K562 (cell line): ENCODE data around the gene B4GALT5. TPM values are rescaled to one million over a fixed set of nuclear protein-coding genes. Genes with fewer than 3 reads are reported as not detected.

ENCODE experiments used
- ATAC-seq: fragments of 200-7000 bp; cut with Tn5 transposase; 3 replicates; pipeline ENCODE4 v1.9.1; 2020; ENCODE audit warnings: moderate library complexity
- BruUV-seq: library from RNA; stranded (reverse); fragments of 400-500 nt; replicated peaks from 2 replicates; lab custom pipeline; 2021; lab: Mats Ljungman, UMichigan
- CTCF ChIA-PET: fragments of 300-600 bp; formaldehyde crosslinking; extraction: SDS; loops from one replicate; lab custom pipeline; 2021; ENCODE audit warnings: low intra/inter-chr PET ratio; lab: Yijun Ruan, JAX
- POLR2A ChIA-PET: fragments of 300-600, 350-650 bp; sonication (Branson Sonifier 250); formaldehyde crosslinking; extraction: SDS; loops from one replicate; lab custom pipeline; 2021; ENCODE audit warnings: antibody characterized with exemption, inconsistent platforms; lab: Yijun Ruan, JAX
- DNase-seq, 4 experiments: peaks; one replicate each; pipeline versions ENCODE4 v3.0.0 to v3.0.0-alpha.2; 2011 to 2018; ENCODE audit warnings: low spot score in 3 of 4, mixed read lengths in 3 of 4; ENCODE audit errors: extremely low read depth in 1 of 4
- FAIRE-seq: peaks from 2 replicates; lab custom pipeline; 2011; peaks lifted over from hg19 to GRCh38; lab: Jason Lieb, UNC
- H2AFZ ChIP-seq: 2 replicates; pipeline ENCODE4 v1.6.0; 2011; ENCODE audit warnings: low read depth, low read length, control low read depth, inconsistent platforms
- H3K27ac ChIP-seq: fragments of 200-600 bp; 3 replicates; pipeline ENCODE4 v1.8.0; 2011; ENCODE audit warnings: low read depth, mild to moderate bottlenecking, control low read depth, inconsistent platforms, low read length, moderate library complexity, mixed read lengths; ENCODE audit errors: extremely low read depth
- H3K27me3 ChIP-seq, 2 experiments: fragments of 300-600 bp in 1 of 2; 2 replicates in 1 of 2; 3 replicates in 1 of 2; pipeline versions ENCODE4 v1.6.0 to v1.8.0; 2011; ENCODE audit warnings: inconsistent platforms in 2 of 2, low read length in 2 of 2, mild to moderate bottlenecking in 1 of 2, mixed read lengths in 1 of 2, moderate library complexity in 1 of 2; ENCODE audit not compliant: control insufficient read depth in 2 of 2, insufficient read depth in 2 of 2
- H3K36me3 ChIP-seq: fragments of 300-600 bp; 3 replicates; pipeline ENCODE4 v1.8.0; 2011; ENCODE audit warnings: mild to moderate bottlenecking, low read length, inconsistent platforms; ENCODE audit not compliant: control insufficient read depth, insufficient read depth
- H3K4me1 ChIP-seq, 2 experiments: fragments of 200-600 bp in 1 of 2; replicated peaks in 1 of 2; 2 replicates in 1 of 2; 3 replicates in 1 of 2; pipeline versions ENCODE4 v1.5.1 to v1.8.0; 2011; ENCODE audit warnings: inconsistent platforms in 2 of 2, low read length in 2 of 2, mild to moderate bottlenecking in 1 of 2, mixed read lengths in 1 of 2, moderate library complexity in 1 of 2; ENCODE audit not compliant: control insufficient read depth in 2 of 2, insufficient read depth in 2 of 2
- H3K4me2 ChIP-seq: 2 replicates; pipeline ENCODE4 v1.6.1; 2011; ENCODE audit warnings: low read length, control low read depth, inconsistent platforms, mixed read lengths; ENCODE audit not compliant: insufficient read depth
- H3K4me3 ChIP-seq: fragments of 200-600 bp; sonication (generic), shearing (Covaris generic); 2 replicates; pipeline ENCODE4 v1.5.1; 2016; ENCODE audit warnings: control low read depth, inconsistent platforms
- H3K79me2 ChIP-seq: fragments of 200-600 bp; 3 replicates; pipeline ENCODE4 v1.8.0; 2011; ENCODE audit warnings: low read length, inconsistent platforms; ENCODE audit not compliant: control insufficient read depth, insufficient read depth
- H3K9ac ChIP-seq, 2 experiments: 2 replicates each; pipeline versions ENCODE4 v1.6.0 to v1.6.1; 2011; ENCODE audit warnings: low read depth in 2 of 2, low read length in 2 of 2, control low read depth in 1 of 2, inconsistent platforms in 1 of 2, mild to moderate bottlenecking in 1 of 2, mixed read lengths in 1 of 2; ENCODE audit not compliant: insufficient read depth in 1 of 2
- H3K9me1 ChIP-seq: one replicate; pipeline ENCODE4 v1.6.0; 2011; ENCODE audit warnings: inconsistent platforms, mild to moderate bottlenecking, low read length, moderate library complexity; ENCODE audit not compliant: control insufficient read depth, insufficient read depth
- H3K9me3 ChIP-seq: replicated peaks from 2 replicates; pipeline ENCODE4 v1.5.1; 2011; ENCODE audit warnings: low read depth, low read length, inconsistent platforms; ENCODE audit not compliant: control insufficient read depth, insufficient read depth
- H4K20me1 ChIP-seq: replicated peaks from 2 replicates; pipeline ENCODE4 v1.6.1; 2011; ENCODE audit warnings: low read length, inconsistent platforms, mixed read lengths; ENCODE audit not compliant: control insufficient read depth, insufficient read depth
- MECOM ChIP-seq: fragments of 250-450 bp; sonication (Bioruptor Pico); IDR thresholded peaks from 2 replicates; pipeline ENCODE4 v1.8.0; 2022; ENCODE audit warnings: inconsistent platforms
- NFRKB ChIP-seq: fragments of 450-650 bp; IDR thresholded peaks from 2 replicates; pipeline ENCODE4 v1.6.1; 2016; ENCODE audit warnings: low read depth
- SRSF7 ChIP-seq: fragments of 200-400 bp; formaldehyde crosslinking; optimal IDR thresholded peaks from 2 replicates; pipeline ENCODE3; 2017; ENCODE audit warnings: mild to moderate bottlenecking, low read depth, low read length
- YY1 ChIP-seq, 3 experiments: IDR thresholded peaks; 2 replicates each; pipeline ENCODE4 v1.6.1; 2011; ENCODE audit warnings: low read length in 2 of 3, mild to moderate bottlenecking in 2 of 3, moderate library complexity in 2 of 3, borderline replicate concordance in 1 of 3, control low read depth in 1 of 3, low read depth in 1 of 3; ENCODE audit not compliant: insufficient read depth in 3 of 3, insufficient replicate concordance in 2 of 3, control insufficient read depth in 1 of 3, insufficient read length in 1 of 3; ENCODE audit errors: extremely low read depth in 1 of 3
- ZNF79 ChIP-seq: fragments of 250-450 bp; sonication (Bioruptor Pico); IDR thresholded peaks from 2 replicates; pipeline ENCODE4 v1.4.0; 2020; ENCODE audit warnings: low read depth, mild to moderate bottlenecking, moderate library complexity
- WGBS: fragments of 100-300 bp; shearing (Covaris generic); methylation state at CpG from one replicate; pipeline ENCODE4 v1.1.6; 2016; ENCODE audit warnings: low coverage, mixed read lengths; ENCODE audit not compliant: insufficient coverage; ENCODE audit errors: missing lambda C conversion rate; 5-methylcytosine and 5-hydroxymethylcytosine counted together
- in situ Hi-C: fragments of 300-500 bp; cut with MboI; formaldehyde crosslinking; loops from 4 replicates; pipeline ENCODE4 v1.15.0; 2018; ENCODE audit warnings: inconsistent platforms, mixed read lengths
- intact Hi-C: fragments of 100-400 bp; cut with micrococcal nuclease; formaldehyde crosslinking; loops from 2 replicates; pipeline ENCODE4 v1.14.2; 2022
- polyA plus RNA-seq, 8 experiments: library from polyadenylated mRNA; depleted of rRNA in 4 of 8; stranded (reverse) in 5 of 8; unstranded in 3 of 8; fragments of >200 nt; fragmentation: Nextera tagmentation in 2 of 8; fragmentation: Illumina TruSeq in 1 of 8; extraction: Ambion mirVana in 2 of 8; extraction: Trizol in 1 of 8; gene quantifications; 2 replicates each; pipeline versions ENCODE4 v1.2.1 to v1.2.3, GENCODE V29; 2011 to 2014; ENCODE audit warnings: inconsistent platforms in 1 of 8, missing spikeins in 1 of 8
- total RNA-seq, 7 experiments: library from RNA; depleted of rRNA in 6 of 7; stranded (reverse); fragments of >200 nt in 6 of 7; fragmentation: Illumina TruSeq in 2 of 7; extraction: Trizol in 2 of 7; gene quantifications; 2 replicates each; pipeline versions ENCODE4 v1.2.1 to v1.2.3, GENCODE V29; 2011 to 2021; ENCODE audit warnings: low replicate concordance in 1 of 7
- TF ChIP-seq, protein P1 (sequence below): fragments of 450-650 bp; conservative IDR thresholded peaks from 2 replicates; pipeline ENCODE4 v1.6.1; 2016; ENCODE audit warnings: missing genetic modification characterization, low read depth, mild to moderate bottlenecking, missing compliant biosample characterization, moderate library complexity
- TF ChIP-seq, protein P2 (sequence below): sonication (generic); formaldehyde crosslinking; IDR thresholded peaks from 2 replicates; pipeline ENCODE4 v1.5.0; 2020; ENCODE audit warnings: missing genetic modification reagents
- TF ChIP-seq, protein P3 (sequence below): sonication (generic); formaldehyde crosslinking; IDR thresholded peaks from 2 replicates; pipeline ENCODE4 v1.9.0; 2022; ENCODE audit warnings: mild to moderate bottlenecking, missing genetic modification reagents

The B4GALT5 gene
- total and polyA plus RNA-seq, 9 of the 15 experiments (the other 6 are each of a cell fraction or from before 2014, with no cell fraction given): 8.5 to 32.6 (median 23.4) TPM

- DNase-seq: no peak
- FAIRE-seq: no peak
- in situ Hi-C loops: no loop called here
Observed at GRCh38 chr20:49750611-49751396, 37.1 kb upstream of the B4GALT5 start.

More at GRCh38 chr20:49750611-49751396, 37.1 kb upstream of the B4GALT5 start:
- Histone ChIP-seq H3K9ac (peak overlapping the region in 1 of 2 experiments; percentile 75; a peak in 1 of 4 replicates), H3K27ac (no peak overlapping the region), H2AFZ (peak overlapping the region; percentile 16), H3K9me1 (no peaks in the 10 kb centered on the region), H4K20me1 (no peaks in the 10 kb centered on the region), H3K27me3 (no peaks in the 10 kb centered on the region), H3K4me1 (peaks cover 11 to 17% of the 10 kb centered on the region in 2 experiments), H3K79me2 (no peaks in the 10 kb centered on the region), H3K36me3 (no peaks in the 10 kb centered on the region), H3K4me3 (no peak overlapping the region), H3K4me2 (no peak overlapping the region), H3K9me3 (no peaks in the 10 kb centered on the region)
- no TSS peak for BruUV-seq
- WGBS: 57% methylated on average over 12 of the region's 12 CpGs
- ChIA-PET POLR2A (interaction anchor here (1.4 kb wide), 1 partner anchor 12 kb away, joined by 4 read pairs; no protein-coding TSS in a partner anchor), CTCF (no interaction called here)
- TF ChIP-seq YY1 (IDR thresholded peaks at IDR 0.05; ENCODE audit: borderline replicate concordance in 1 of 3, control insufficient read depth in 1 of 3, extremely low read depth in 1 of 3, insufficient read depth in 3 of 3, insufficient read length in 1 of 3, insufficient replicate concordance in 2 of 3, low read depth in 1 of 3, low read length in 2 of 3) (peak in 1 of 3 experiments; percentile 17), SRSF7 (no peak), NFRKB (no peak), MECOM (CRISPR knock-in tag) (no peak), ZNF79 (no peak)
- TF ChIP-seq, protein P1, sequence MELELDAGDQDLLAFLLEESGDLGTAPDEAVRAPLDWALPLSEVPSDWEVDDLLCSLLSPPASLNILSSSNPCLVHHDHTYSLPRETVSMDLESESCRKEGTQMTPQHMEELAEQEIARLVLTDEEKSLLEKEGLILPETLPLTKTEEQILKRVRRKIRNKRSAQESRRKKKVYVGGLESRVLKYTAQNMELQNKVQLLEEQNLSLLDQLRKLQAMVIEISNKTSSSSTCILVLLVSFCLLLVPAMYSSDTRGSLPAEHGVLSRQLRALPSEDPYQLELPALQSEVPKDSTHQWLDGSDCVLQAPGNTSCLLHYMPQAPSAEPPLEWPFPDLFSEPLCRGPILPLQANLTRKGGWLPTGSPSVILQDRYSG (tag): no peak
- TF ChIP-seq, protein P2, sequence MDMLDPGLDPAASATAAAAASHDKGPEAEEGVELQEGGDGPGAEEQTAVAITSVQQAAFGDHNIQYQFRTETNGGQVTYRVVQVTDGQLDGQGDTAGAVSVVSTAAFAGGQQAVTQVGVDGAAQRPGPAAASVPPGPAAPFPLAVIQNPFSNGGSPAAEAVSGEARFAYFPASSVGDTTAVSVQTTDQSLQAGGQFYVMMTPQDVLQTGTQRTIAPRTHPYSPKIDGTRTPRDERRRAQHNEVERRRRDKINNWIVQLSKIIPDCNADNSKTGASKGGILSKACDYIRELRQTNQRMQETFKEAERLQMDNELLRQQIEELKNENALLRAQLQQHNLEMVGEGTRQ (CRISPR knock-in tag): peak; percentile 59
- TF ChIP-seq, protein P3, sequence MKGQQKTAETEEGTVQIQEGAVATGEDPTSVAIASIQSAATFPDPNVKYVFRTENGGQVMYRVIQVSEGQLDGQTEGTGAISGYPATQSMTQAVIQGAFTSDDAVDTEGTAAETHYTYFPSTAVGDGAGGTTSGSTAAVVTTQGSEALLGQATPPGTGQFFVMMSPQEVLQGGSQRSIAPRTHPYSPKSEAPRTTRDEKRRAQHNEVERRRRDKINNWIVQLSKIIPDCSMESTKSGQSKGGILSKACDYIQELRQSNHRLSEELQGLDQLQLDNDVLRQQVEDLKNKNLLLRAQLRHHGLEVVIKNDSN (CRISPR knock-in tag): peak; percentile 42
- intact Hi-C loops: no loop called here
- ATAC-seq: no peak
